HL-60 (cell line): Measurements from ENCODE around the gene TSPAN18.

ENCODE experiments used
- DNase-seq, 2 experiments: peaks; one replicate each; pipeline ENCODE4 v3.0.0-alpha.2; 2010 to 2020; ENCODE audit warnings: low read depth in 1 of 2, low spot score in 1 of 2
- H3K27ac ChIP-seq: fragments of 250-450 bp; sonication (Bioruptor Pico); replicated peaks from 2 replicates; pipeline ENCODE4 v1.5.1; 2020; ENCODE audit warnings: mild to moderate bottlenecking, moderate library complexity
- H3K27me3 ChIP-seq: fragments of 250-450 bp; sonication (Bioruptor Pico); 2 replicates; pipeline ENCODE4 v1.5.1; 2021; ENCODE audit warnings: mild to moderate bottlenecking, moderate library complexity; ENCODE audit not compliant: insufficient read depth, poor library complexity, severe bottlenecking
- H3K4me3 ChIP-seq: replicated peaks from 2 replicates; pipeline ENCODE4 v1.5.1; 2011; ENCODE audit warnings: mild to moderate bottlenecking, control low read depth, low read length; ENCODE audit not compliant: insufficient read depth
- CTCF ChIP-seq: IDR thresholded peaks from one replicate; pipeline ENCODE4 v1.5.1; 2011; ENCODE audit warnings: low read length, control low read depth, inconsistent platforms; ENCODE audit not compliant: insufficient read depth
- GABPA ChIP-seq: IDR thresholded peaks from 2 replicates; pipeline ENCODE4 v1.6.1; 2012; ENCODE audit warnings: low read depth
- POLR2AphosphoS5 ChIP-seq: IDR thresholded peaks from 2 replicates; pipeline ENCODE4 v1.6.1; 2012; ENCODE audit warnings: low read depth
- REST ChIP-seq: IDR thresholded peaks from 2 replicates; pipeline ENCODE4 v1.6.1; 2012; ENCODE audit warnings: low read depth; ENCODE audit not compliant: insufficient replicate concordance
- SPI1 ChIP-seq: IDR thresholded peaks from 2 replicates; pipeline ENCODE4 v1.6.1; 2012; ENCODE audit warnings: low read depth, mild to moderate bottlenecking, borderline replicate concordance

The TSPAN18 gene

GRCh38 chr11:44743959-44744557 is 17.3 kb downstream of the TSPAN18 start:
- Histone ChIP-seq H3K27me3 (peaks cover 2% of the 10 kb centered on the region), H3K27ac (no peak overlapping the region), H3K4me3 (no peak overlapping the region)
- TF ChIP-seq GABPA (no peak), POLR2AphosphoS5 (no peak)
- no peak for DNase-seq

- Histone ChIP-seq H3K27ac (no peak overlapping the region), H3K4me3 (no peak overlapping the region), H3K27me3 (peaks cover 2% of the 10 kb centered on the region)
- no peak for TF ChIP-seq SPI1
- TF ChIP-seq REST = no peak
- TF ChIP-seq POLR2AphosphoS5 = no peak
- no peak for TF ChIP-seq CTCF
- no peak for TF ChIP-seq GABPA
- no peak for DNase-seq
Measured at GRCh38 chr11:44746894-44747293, 20.1 kb downstream of the TSPAN18 start.

- TF ChIP-seq REST = no peak
- no peak for TF ChIP-seq POLR2AphosphoS5
- no peak for TF ChIP-seq SPI1
- TF ChIP-seq GABPA = no peak
- TF ChIP-seq CTCF = no peak
- no peak overlapping the region for H3K27ac ChIP-seq
- no peak overlapping the region for H3K4me3 ChIP-seq
- no peak for DNase-seq
- peaks cover 2% of the 10 kb centered on the region for H3K27me3 ChIP-seq
Measured at GRCh38 chr11:44747316-44747715, 20.6 kb downstream of the TSPAN18 start.

GRCh38 chr11:44747836-44748235 is 21.1 kb downstream of the TSPAN18 start:
- H3K27ac ChIP-seq = no peak overlapping the region
- no peak for DNase-seq
- TF ChIP-seq CTCF = no peak
- no peak for TF ChIP-seq REST
- no peak for TF ChIP-seq POLR2AphosphoS5
- no peak for TF ChIP-seq GABPA
- TF ChIP-seq SPI1 = no peak
- peaks cover 2% of the 10 kb centered on the region for H3K27me3 ChIP-seq
- H3K4me3 ChIP-seq = no peak overlapping the region
